Measurements from ENCODE around the gene SOAT2.
"Not testable (repeated sequence)": the region's sequence is repeated elsewhere in the genome, so short reads cannot be mapped to it uniquely, and the experiment has no call there.

Gene SOAT2

GRCh38 chr12:53101931-53102781 is 1.1 kb upstream of the SOAT2 start:
- DNase-seq (ENCODE audit: low spot score) = no peak

GRCh38 chr12:53103860-53104305 is 597 bp downstream of the SOAT2 start:
- DNase-seq (ENCODE audit: low spot score) = no peak

- no peak for DNase-seq (ENCODE audit: low spot score)
Observed at GRCh38 chr12:53105256-53105655, 2.0 kb downstream of the SOAT2 start.

- DNase-seq (ENCODE audit: low spot score) = no peak
Observed at GRCh38 chr12:53105712-53106439, 2.6 kb downstream of the SOAT2 start.

GRCh38 chr12:53107122-53107521 is 3.8 kb downstream of the SOAT2 start:
- DNase-seq (ENCODE audit: low spot score) = no peak

- not testable (repeated sequence) for DNase-seq (ENCODE audit: low spot score)
Observed at GRCh38 chr12:53112431-53112830, 9.1 kb downstream of the SOAT2 start.

GRCh38 chr12:53113136-53113705 is 9.9 kb downstream of the SOAT2 start:
- no peak for DNase-seq (ENCODE audit: low spot score)

GRCh38 chr12:53113951-53114350 is 10.7 kb downstream of the SOAT2 start:
- DNase-seq (ENCODE audit: low spot score) = no peak

GRCh38 chr12:53115112-53115890 is 12.0 kb downstream of the SOAT2 start:
- DNase-seq (ENCODE audit: low spot score) = no peak

- no peak for DNase-seq (ENCODE audit: low spot score)
Observed at GRCh38 chr12:53115891-53116648, 12.8 kb downstream of the SOAT2 start.

GRCh38 chr12:53118751-53119300 is 15.5 kb downstream of the SOAT2 start:
- DNase-seq (ENCODE audit: low spot score) = no peak

- DNase-seq (ENCODE audit: low spot score) = no peak
Observed at GRCh38 chr12:53120685-53121525, 17.6 kb downstream of the SOAT2 start.

- DNase-seq (ENCODE audit: low spot score) = no peak
Observed at GRCh38 chr12:53122961-53123468, 19.7 kb downstream of the SOAT2 start.

GRCh38 chr12:53123578-53124351 is 20.5 kb downstream of the SOAT2 start:
- no peak for DNase-seq (ENCODE audit: low spot score)

- DNase-seq (ENCODE audit: low spot score) = no peak
Observed at GRCh38 chr12:53124352-53124723, 21.1 kb downstream of the SOAT2 start.

- no peak for DNase-seq (ENCODE audit: low spot score)
Observed at GRCh38 chr12:53127169-53127568, 23.9 kb downstream of the SOAT2 start.

GRCh38 chr12:53128780-53129569 is 25.7 kb downstream of the SOAT2 start:
- DNase-seq (ENCODE audit: low spot score) = no peak

- no peak for DNase-seq (ENCODE audit: low spot score)
Observed at GRCh38 chr12:53131844-53132243, 28.6 kb downstream of the SOAT2 start.
